A673 (cell line): ENCODE measurements around the gene MEF2A. TPM values are rescaled to one million over a fixed set of nuclear protein-coding genes. Genes with fewer than 3 reads are reported as not detected.
A peak's percentile ranks its signal among the peaks of the same experiment; 100 is the strongest.

Source experiments
- BruUV-seq: library from RNA; stranded (reverse); fragments of 400-500 nt; replicated peaks from 2 replicates; lab custom pipeline; 2021; lab: Mats Ljungman, UMichigan
- CTCF ChIA-PET: fragments of 300-600 bp; sonication (Branson Sonifier 250); formaldehyde crosslinking; loops from one replicate; lab custom pipeline; 2022; ENCODE audit warnings: antibody characterized with exemption; lab: Charles Lee
- POLR2A ChIA-PET: fragments of 300-600 bp; sonication (Branson Sonifier 250); formaldehyde crosslinking; loops from one replicate; lab custom pipeline; 2022; ENCODE audit warnings: antibody characterized with exemption; ENCODE audit not compliant: low non-redundant PET; lab: Charles Lee
- DNase-seq: peaks from one replicate; pipeline ENCODE4 v3.0.0-alpha.2; 2015; ENCODE audit warnings: low spot score
- H3K27ac ChIP-seq: fragments of 200-600 bp; sonication (generic); 2 replicates; pipeline ENCODE4 v1.5.1; 2016; ENCODE audit warnings: mixed run types, low read depth, mild to moderate bottlenecking, mixed read lengths, antibody characterized with exemption, low read length; ENCODE audit not compliant: poor library complexity, severe bottlenecking
- H3K27me3 ChIP-seq: fragments of 200-600 bp; sonication (generic); replicated peaks from 2 replicates; pipeline ENCODE4 v1.6.1; 2017; ENCODE audit warnings: mixed run types, low read depth, mild to moderate bottlenecking, mixed read lengths, antibody characterized with exemption, low read length; ENCODE audit not compliant: insufficient read depth, poor library complexity
- H3K36me3 ChIP-seq: fragments of 200-600 bp; sonication (generic); 2 replicates; pipeline ENCODE4 v1.6.1; 2016; ENCODE audit warnings: mixed run types, mild to moderate bottlenecking, mixed read lengths, antibody characterized with exemption, low read length; ENCODE audit not compliant: insufficient read depth, poor library complexity, severe bottlenecking
- H3K4me1 ChIP-seq: fragments of 200-600 bp; sonication (generic); 2 replicates; pipeline ENCODE4 v1.6.1; 2017; ENCODE audit warnings: mixed run types, mild to moderate bottlenecking, mixed read lengths, antibody characterized with exemption, low read length; ENCODE audit not compliant: insufficient read depth, poor library complexity, severe bottlenecking
- H3K4me3 ChIP-seq: fragments of 200-600 bp; sonication (generic); 2 replicates; pipeline ENCODE4 v1.5.1; 2016; ENCODE audit warnings: low read depth, mixed run types, mild to moderate bottlenecking, mixed read lengths, low read length; ENCODE audit not compliant: poor library complexity, severe bottlenecking
- H3K9me3 ChIP-seq: fragments of 200-600 bp; sonication (generic); 2 replicates; pipeline ENCODE4 v1.6.1; 2016; ENCODE audit warnings: mixed run types, low read depth, mild to moderate bottlenecking, mixed read lengths, antibody characterized with exemption, low read length; ENCODE audit not compliant: poor library complexity, severe bottlenecking
- EZH2 ChIP-seq: fragments of 200-600 bp; sonication (generic); IDR thresholded peaks from 2 replicates; pipeline ENCODE4 v1.6.1; 2017; ENCODE audit warnings: borderline replicate concordance, low read depth, mild to moderate bottlenecking, mixed read lengths, antibody characterized with exemption, low read length; ENCODE audit not compliant: poor library complexity, severe bottlenecking
- intact Hi-C: fragments of 100-400 bp; cut with micrococcal nuclease; formaldehyde crosslinking; loops from one replicate; pipeline ENCODE4 v1.10.0; 2022; ENCODE audit not compliant: unreplicated experiment
- total RNA-seq: library from RNA; stranded (reverse); gene quantifications from 2 replicates; pipeline ENCODE4 v1.2.3, GENCODE V29; 2021
- TF ChIP-seq, protein P1 (sequence below): fragments of 300-800, 200-600 bp; sonication (generic); conservative IDR thresholded peaks from 2 replicates; pipeline ENCODE4 v1.5.1; 2017; ENCODE audit warnings: low read depth, mild to moderate bottlenecking, antibody characterized with exemption, low read length, moderate library complexity, mixed read lengths

MEF2A gene
- total RNA-seq, 1 experiment from 2014 or later = 26.4 TPM

DNA sequence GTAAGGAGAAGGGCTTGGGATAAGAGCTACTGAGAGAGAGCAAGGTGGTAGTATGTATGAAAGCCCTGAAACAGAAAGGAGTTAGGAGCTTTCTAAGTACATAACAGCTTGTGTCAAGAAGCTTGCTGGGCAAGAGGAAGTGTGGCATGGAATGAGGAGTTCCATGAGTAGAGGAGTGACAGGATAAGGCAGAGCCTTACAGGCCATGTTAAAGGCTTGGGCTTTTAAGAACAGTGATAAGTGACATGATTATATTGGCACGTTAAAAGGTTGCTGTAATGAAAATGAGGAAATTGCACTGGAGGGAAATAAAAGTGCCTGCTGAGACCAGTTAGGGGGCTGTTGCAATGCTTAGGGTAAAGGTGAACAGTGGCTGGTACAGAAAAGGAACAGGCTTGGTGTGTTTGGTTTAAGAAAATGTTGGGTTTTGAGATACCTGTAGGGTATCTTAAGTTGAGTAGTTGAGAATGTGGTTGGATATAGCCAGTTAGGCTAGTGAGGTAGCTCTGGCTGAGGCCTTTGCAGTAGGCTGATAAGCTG, 49.0 kb downstream of the MEF2A start:
- Histone ChIP-seq H3K27me3 (no peaks in the 10 kb centered on the region), H3K4me1 (peaks cover 24% of the 10 kb centered on the region), H3K27ac (peak overlapping the region; percentile 33), H3K36me3 (no peaks in the 10 kb centered on the region), H3K4me3 (no peak overlapping the region), H3K9me3 (no peaks in the 10 kb centered on the region)
- ChIA-PET CTCF (no interaction called here), POLR2A (no interaction called here)
- peak; percentile 24 for DNase-seq
- intact Hi-C loops = no loop called here
- BruUV-seq = no TSS peak
- TF ChIP-seq, protein P1, sequence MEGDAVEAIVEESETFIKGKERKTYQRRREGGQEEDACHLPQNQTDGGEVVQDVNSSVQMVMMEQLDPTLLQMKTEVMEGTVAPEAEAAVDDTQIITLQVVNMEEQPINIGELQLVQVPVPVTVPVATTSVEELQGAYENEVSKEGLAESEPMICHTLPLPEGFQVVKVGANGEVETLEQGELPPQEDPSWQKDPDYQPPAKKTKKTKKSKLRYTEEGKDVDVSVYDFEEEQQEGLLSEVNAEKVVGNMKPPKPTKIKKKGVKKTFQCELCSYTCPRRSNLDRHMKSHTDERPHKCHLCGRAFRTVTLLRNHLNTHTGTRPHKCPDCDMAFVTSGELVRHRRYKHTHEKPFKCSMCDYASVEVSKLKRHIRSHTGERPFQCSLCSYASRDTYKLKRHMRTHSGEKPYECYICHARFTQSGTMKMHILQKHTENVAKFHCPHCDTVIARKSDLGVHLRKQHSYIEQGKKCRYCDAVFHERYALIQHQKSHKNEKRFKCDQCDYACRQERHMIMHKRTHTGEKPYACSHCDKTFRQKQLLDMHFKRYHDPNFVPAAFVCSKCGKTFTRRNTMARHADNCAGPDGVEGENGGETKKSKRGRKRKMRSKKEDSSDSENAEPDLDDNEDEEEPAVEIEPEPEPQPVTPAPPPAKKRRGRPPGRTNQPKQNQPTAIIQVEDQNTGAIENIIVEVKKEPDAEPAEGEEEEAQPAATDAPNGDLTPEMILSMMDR = no peak
- TF ChIP-seq EZH2 = no peak

DNA sequence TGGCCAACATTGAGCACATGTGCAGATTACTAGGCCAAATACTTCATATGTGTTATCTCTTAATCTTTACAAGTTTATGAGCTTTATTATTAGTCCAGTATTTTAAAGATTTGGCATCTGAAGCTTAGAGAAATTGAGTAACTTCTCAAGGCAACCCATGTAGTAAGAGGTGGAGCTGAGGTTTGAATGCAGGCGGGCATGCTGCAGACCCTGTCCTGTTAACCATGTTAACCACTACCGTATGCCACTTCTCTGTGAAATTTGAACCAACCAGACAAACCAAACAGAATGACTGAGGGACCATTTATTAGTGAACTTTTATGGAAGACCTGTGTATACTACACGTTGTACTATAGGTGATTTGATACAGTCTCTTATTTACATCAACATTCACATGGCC, 49.7 kb downstream of the MEF2A start:
- Histone ChIP-seq H3K9me3 (no peaks in the 10 kb centered on the region), H3K4me3 (no peak overlapping the region), H3K27me3 (no peaks in the 10 kb centered on the region), H3K36me3 (no peaks in the 10 kb centered on the region), H3K27ac (no peak overlapping the region), H3K4me1 (peaks cover 25% of the 10 kb centered on the region)
- no peak for DNase-seq
- TF ChIP-seq, protein P1 = no peak
- no peak for TF ChIP-seq EZH2
- CTCF ChIA-PET = no interaction called here
- intact Hi-C loops = no loop called here
- POLR2A ChIA-PET = no interaction called here
- BruUV-seq = no TSS peak

DNA sequence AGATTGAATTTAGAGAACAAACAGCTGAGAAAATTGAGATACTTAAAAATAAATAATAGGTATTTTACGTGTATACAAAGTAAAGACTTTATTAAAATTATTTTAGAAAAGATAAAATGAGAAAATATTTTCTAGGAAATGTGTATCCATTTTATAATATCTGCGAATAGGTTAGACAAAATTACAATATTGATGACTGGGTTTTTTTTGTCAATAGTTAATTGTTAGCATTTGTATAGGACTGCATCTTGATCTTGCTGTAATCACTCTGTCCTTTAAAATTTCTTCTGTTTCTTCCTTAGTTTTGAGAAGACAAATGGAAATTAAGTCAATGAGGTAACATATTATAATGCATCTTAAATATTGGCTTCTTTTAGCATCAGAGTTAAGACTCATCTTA, 50.3 kb downstream of the MEF2A start:
- intact Hi-C loops = no loop called here
- H3K36me3 ChIP-seq = no peaks in the 10 kb centered on the region
- H3K27me3 ChIP-seq = no peaks in the 10 kb centered on the region
- H3K9me3 ChIP-seq = no peaks in the 10 kb centered on the region
- H3K4me1 ChIP-seq = peaks cover 25% of the 10 kb centered on the region
- no peak overlapping the region for H3K4me3 ChIP-seq
- ChIA-PET POLR2A (no interaction called here), CTCF (no interaction called here)
- DNase-seq = no peak
- TF ChIP-seq EZH2 = no peak
- TF ChIP-seq, protein P1 = no peak
- BruUV-seq = no TSS peak
- H3K27ac ChIP-seq = no peak overlapping the region
